ENCODE results near the gene CD46.

Gene CD46

GRCh38 chr1:207826557-207827487 is 75.0 kb downstream of the CD46 start:
- H3K9me3 ChIP-seq (ENCODE audit: control insufficient read depth in 2 of 2, low read length in 2 of 2): no peaks in the 10 kb centered on the region
- H3K9ac ChIP-seq (ENCODE audit: low read depth in 1 of 2, low read length in 2 of 2): peak overlapping the region; percentile 70 to 98
- peak overlapping the region; percentile 91 to 98 for H3K27ac ChIP-seq (ENCODE audit: low read depth in 2 of 2, low read length in 2 of 2)
- no peaks in the 10 kb centered on the region for H3K27me3 ChIP-seq (ENCODE audit: control insufficient read depth in 2 of 2, insufficient read depth in 2 of 2, low read length in 2 of 2)
- peak overlapping the region; percentile 59 to 61 for H3K4me3 ChIP-seq (ENCODE audit: low read length in 2 of 2)
- peaks cover 0 to under 1% of the 10 kb centered on the region in 2 donors for H3K36me3 ChIP-seq (ENCODE audit: control insufficient read depth in 2 of 2, insufficient read depth in 2 of 2, low read length in 2 of 2)
- H3K4me1 ChIP-seq (ENCODE audit: control insufficient read depth in 2 of 2, insufficient read depth in 2 of 2, low read length in 2 of 2): peaks cover 59 to 62% of the 10 kb centered on the region in 2 donors

GRCh38 chr1:207827488-207827830 is 75.6 kb downstream of the CD46 start:
- peak overlapping the region; percentile 70 to 98 for H3K9ac ChIP-seq (ENCODE audit: low read depth in 1 of 2, low read length in 2 of 2)
- no peaks in the 10 kb centered on the region for H3K27me3 ChIP-seq (ENCODE audit: control insufficient read depth in 2 of 2, insufficient read depth in 2 of 2, low read length in 2 of 2)
- peak overlapping the region in 1 of 2 donors; percentile 59 for H3K4me3 ChIP-seq (ENCODE audit: low read length in 2 of 2)
- peak overlapping the region; percentile 91 to 98 for H3K27ac ChIP-seq (ENCODE audit: low read depth in 2 of 2, low read length in 2 of 2)
- peaks cover 53 to 59% of the 10 kb centered on the region in 2 donors for H3K4me1 ChIP-seq (ENCODE audit: control insufficient read depth in 2 of 2, insufficient read depth in 2 of 2, low read length in 2 of 2)
- H3K36me3 ChIP-seq (ENCODE audit: control insufficient read depth in 2 of 2, insufficient read depth in 2 of 2, low read length in 2 of 2): no peaks in the 10 kb centered on the region
- no peaks in the 10 kb centered on the region for H3K9me3 ChIP-seq (ENCODE audit: control insufficient read depth in 2 of 2, low read length in 2 of 2)

DNA sequence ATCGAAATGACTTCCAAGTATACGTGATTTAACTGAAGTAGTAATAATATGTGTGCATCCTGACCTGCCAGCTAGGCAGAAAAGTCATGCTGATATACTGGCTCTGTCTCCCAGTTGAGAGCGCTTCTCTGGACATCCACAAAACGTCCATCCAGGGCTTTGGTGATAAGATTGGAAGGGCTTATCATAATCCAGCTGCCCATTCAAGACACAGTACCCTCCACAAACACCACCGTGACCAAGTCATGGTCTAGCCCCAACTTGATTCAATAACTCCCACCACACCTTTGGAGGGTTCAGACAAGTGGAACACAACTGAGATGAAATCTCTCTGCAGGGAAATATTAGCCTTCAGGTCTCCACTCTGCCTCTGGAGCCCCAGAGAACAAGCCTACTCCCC is 76.2 kb downstream of the CD46 start:
- Histone ChIP-seq H3K9me3 (ENCODE audit: control insufficient read depth in 2 of 2, low read length in 2 of 2) (no peaks in the 10 kb centered on the region), H3K4me1 (ENCODE audit: control insufficient read depth in 2 of 2, insufficient read depth in 2 of 2, low read length in 2 of 2) (peaks cover 51 to 59% of the 10 kb centered on the region in 2 donors), H3K36me3 (ENCODE audit: control insufficient read depth in 2 of 2, insufficient read depth in 2 of 2, low read length in 2 of 2) (no peaks in the 10 kb centered on the region), H3K27ac (ENCODE audit: low read depth in 2 of 2, low read length in 2 of 2) (peak overlapping the region; percentile 91 to 98), H3K4me3 (ENCODE audit: low read length in 2 of 2) (no peak overlapping the region), H3K9ac (ENCODE audit: low read depth in 1 of 2, low read length in 2 of 2) (peak overlapping the region; percentile 9 to 21), H3K27me3 (ENCODE audit: control insufficient read depth in 2 of 2, insufficient read depth in 2 of 2, low read length in 2 of 2) (no peaks in the 10 kb centered on the region)

GRCh38 chr1:207828485-207829158 is 76.8 kb downstream of the CD46 start:
- Histone ChIP-seq H3K9me3 (ENCODE audit: control insufficient read depth in 2 of 2, low read length in 2 of 2) (no peaks in the 10 kb centered on the region), H3K27ac (ENCODE audit: low read depth in 2 of 2, low read length in 2 of 2) (peak overlapping the region; percentile 91 to 98), H3K27me3 (ENCODE audit: control insufficient read depth in 2 of 2, insufficient read depth in 2 of 2, low read length in 2 of 2) (no peaks in the 10 kb centered on the region), H3K4me1 (ENCODE audit: control insufficient read depth in 2 of 2, insufficient read depth in 2 of 2, low read length in 2 of 2) (peaks cover 51 to 59% of the 10 kb centered on the region in 2 donors), H3K36me3 (ENCODE audit: control insufficient read depth in 2 of 2, insufficient read depth in 2 of 2, low read length in 2 of 2) (no peaks in the 10 kb centered on the region), H3K4me3 (ENCODE audit: low read length in 2 of 2) (no peak overlapping the region), H3K9ac (ENCODE audit: low read depth in 1 of 2, low read length in 2 of 2) (peak overlapping the region in 1 of 2 donors; percentile 21)

GRCh38 chr1:207829576-207829975 is 77.7 kb downstream of the CD46 start:
- H3K9me3 ChIP-seq (ENCODE audit: control insufficient read depth in 2 of 2, low read length in 2 of 2): no peaks in the 10 kb centered on the region
- no peak overlapping the region for H3K4me3 ChIP-seq (ENCODE audit: low read length in 2 of 2)
- peaks cover 45 to 52% of the 10 kb centered on the region in 2 donors for H3K4me1 ChIP-seq (ENCODE audit: control insufficient read depth in 2 of 2, insufficient read depth in 2 of 2, low read length in 2 of 2)
- H3K27ac ChIP-seq (ENCODE audit: low read depth in 2 of 2, low read length in 2 of 2): no peak overlapping the region
- no peaks in the 10 kb centered on the region for H3K36me3 ChIP-seq (ENCODE audit: control insufficient read depth in 2 of 2, insufficient read depth in 2 of 2, low read length in 2 of 2)
- H3K27me3 ChIP-seq (ENCODE audit: control insufficient read depth in 2 of 2, insufficient read depth in 2 of 2, low read length in 2 of 2): no peaks in the 10 kb centered on the region
- no peak overlapping the region for H3K9ac ChIP-seq (ENCODE audit: low read depth in 1 of 2, low read length in 2 of 2)

GRCh38 chr1:207830788-207831187 is 78.9 kb downstream of the CD46 start:
- H3K9me3 ChIP-seq (ENCODE audit: control insufficient read depth in 2 of 2, low read length in 2 of 2): no peaks in the 10 kb centered on the region
- H3K9ac ChIP-seq (ENCODE audit: low read depth in 1 of 2, low read length in 2 of 2): no peak overlapping the region
- no peak overlapping the region for H3K4me3 ChIP-seq (ENCODE audit: low read length in 2 of 2)
- no peaks in the 10 kb centered on the region for H3K27me3 ChIP-seq (ENCODE audit: control insufficient read depth in 2 of 2, insufficient read depth in 2 of 2, low read length in 2 of 2)
- peaks cover 32 to 39% of the 10 kb centered on the region in 2 donors for H3K4me1 ChIP-seq (ENCODE audit: control insufficient read depth in 2 of 2, insufficient read depth in 2 of 2, low read length in 2 of 2)
- no peak overlapping the region for H3K27ac ChIP-seq (ENCODE audit: low read depth in 2 of 2, low read length in 2 of 2)
- H3K36me3 ChIP-seq (ENCODE audit: control insufficient read depth in 2 of 2, insufficient read depth in 2 of 2, low read length in 2 of 2): no peaks in the 10 kb centered on the region

DNA sequence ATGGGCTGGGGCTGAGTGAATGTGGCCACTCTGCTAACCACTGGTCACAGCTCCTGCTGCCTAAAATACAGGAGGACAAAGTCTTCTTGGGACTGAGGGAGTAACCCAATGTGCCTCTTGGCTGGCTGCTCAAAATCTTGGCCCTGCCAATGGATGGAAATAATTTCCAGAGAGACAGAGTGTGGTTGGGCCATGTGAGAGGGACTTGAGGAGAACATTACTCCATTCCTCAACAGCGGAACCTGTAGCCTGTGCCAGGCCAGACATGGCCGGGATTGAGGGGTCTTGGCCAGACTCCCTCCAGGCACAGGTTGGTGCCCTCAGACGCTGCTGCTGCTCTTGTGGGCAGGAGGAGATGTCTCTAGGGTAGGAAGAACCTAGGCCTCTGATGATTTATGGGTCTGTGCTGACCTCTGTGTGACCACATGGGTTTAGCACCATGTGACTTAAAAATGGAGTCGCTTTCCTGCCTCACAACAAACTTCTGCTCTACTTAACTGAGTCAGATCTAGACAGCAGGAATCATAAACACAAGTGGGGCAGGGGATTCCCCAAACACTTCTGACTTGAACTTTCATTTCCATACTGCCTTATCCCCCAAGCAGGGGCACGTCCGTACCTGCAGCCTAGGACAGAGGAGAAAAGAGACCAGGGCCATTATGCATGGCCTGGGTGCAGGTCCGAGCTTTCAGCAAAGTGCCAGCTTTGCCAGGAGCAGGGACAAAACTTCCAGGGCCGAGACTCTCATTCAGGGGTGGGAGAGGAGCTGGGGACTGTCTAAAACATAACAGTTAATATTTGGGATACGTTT is 79.9 kb downstream of the CD46 start:
- H3K36me3 ChIP-seq (ENCODE audit: control insufficient read depth in 2 of 2, insufficient read depth in 2 of 2, low read length in 2 of 2): no peaks in the 10 kb centered on the region
- no peaks in the 10 kb centered on the region for H3K9me3 ChIP-seq (ENCODE audit: control insufficient read depth in 2 of 2, low read length in 2 of 2)
- no peak overlapping the region for H3K4me3 ChIP-seq (ENCODE audit: low read length in 2 of 2)
- peak overlapping the region; percentile 43 to 57 for H3K27ac ChIP-seq (ENCODE audit: low read depth in 2 of 2, low read length in 2 of 2)
- no peaks in the 10 kb centered on the region for H3K27me3 ChIP-seq (ENCODE audit: control insufficient read depth in 2 of 2, insufficient read depth in 2 of 2, low read length in 2 of 2)
- peaks cover 23 to 30% of the 10 kb centered on the region in 2 donors for H3K4me1 ChIP-seq (ENCODE audit: control insufficient read depth in 2 of 2, insufficient read depth in 2 of 2, low read length in 2 of 2)
- H3K9ac ChIP-seq (ENCODE audit: low read depth in 1 of 2, low read length in 2 of 2): no peak overlapping the region

DNA sequence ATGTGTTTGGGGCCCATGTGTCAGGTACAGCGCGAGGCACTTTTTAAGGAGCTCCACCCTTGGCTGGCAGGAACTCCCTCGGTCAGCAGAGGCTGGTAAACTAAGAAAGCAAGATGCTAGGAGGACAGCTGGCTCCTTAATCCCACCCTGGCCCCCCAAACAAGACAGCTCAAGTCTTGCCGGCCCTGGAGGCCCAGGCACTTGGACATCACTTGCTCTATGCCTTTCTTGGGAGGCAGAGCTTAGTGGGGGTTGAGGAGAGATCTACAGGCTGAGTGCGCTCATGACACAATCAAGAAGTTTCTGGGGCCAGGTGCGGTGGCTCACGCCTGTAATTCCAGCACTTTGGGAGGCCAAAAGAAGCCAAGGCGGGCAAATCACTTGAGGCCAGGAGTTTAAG is 80.9 kb downstream of the CD46 start:
- H3K36me3 ChIP-seq (ENCODE audit: control insufficient read depth in 2 of 2, insufficient read depth in 2 of 2, low read length in 2 of 2): no peaks in the 10 kb centered on the region
- H3K4me3 ChIP-seq (ENCODE audit: low read length in 2 of 2): no peak overlapping the region
- H3K9me3 ChIP-seq (ENCODE audit: control insufficient read depth in 2 of 2, low read length in 2 of 2): no peaks in the 10 kb centered on the region
- H3K27ac ChIP-seq (ENCODE audit: low read depth in 2 of 2, low read length in 2 of 2): no peak overlapping the region
- no peak overlapping the region for H3K9ac ChIP-seq (ENCODE audit: low read depth in 1 of 2, low read length in 2 of 2)
- H3K27me3 ChIP-seq (ENCODE audit: control insufficient read depth in 2 of 2, insufficient read depth in 2 of 2, low read length in 2 of 2): no peaks in the 10 kb centered on the region
- peaks cover 12 to 19% of the 10 kb centered on the region in 2 donors for H3K4me1 ChIP-seq (ENCODE audit: control insufficient read depth in 2 of 2, insufficient read depth in 2 of 2, low read length in 2 of 2)

- Histone ChIP-seq H3K4me1 (ENCODE audit: control insufficient read depth in 2 of 2, insufficient read depth in 2 of 2, low read length in 2 of 2) (peaks cover 9 to 18% of the 10 kb centered on the region in 2 donors), H3K9me3 (ENCODE audit: control insufficient read depth in 2 of 2, low read length in 2 of 2) (no peaks in the 10 kb centered on the region), H3K27me3 (ENCODE audit: control insufficient read depth in 2 of 2, insufficient read depth in 2 of 2, low read length in 2 of 2) (no peaks in the 10 kb centered on the region), H3K27ac (ENCODE audit: low read depth in 2 of 2, low read length in 2 of 2) (no peak overlapping the region), H3K4me3 (ENCODE audit: low read length in 2 of 2) (no peak overlapping the region), H3K9ac (ENCODE audit: low read depth in 1 of 2, low read length in 2 of 2) (no peak overlapping the region), H3K36me3 (ENCODE audit: control insufficient read depth in 2 of 2, insufficient read depth in 2 of 2, low read length in 2 of 2) (no peaks in the 10 kb centered on the region)
These were observed 81.5 kb downstream of the CD46 start for GRCh38 chr1:207833381-207833780.
